Epidermal melanocyte (primary cell): ENCODE results near the gene PSAP.

Source experiments
- DNase-seq: peaks from one replicate; pipeline ENCODE4 v3.0.0; 2011; ENCODE audit warnings: low spot score; ENCODE audit not compliant: insufficient read length

PSAP gene

GRCh38 chr10:71788954-71789353, 62.1 kb downstream of the PSAP start:
- no peak for DNase-seq

GRCh38 chr10:71784679-71785272, 66.3 kb downstream of the PSAP start:
- no peak for DNase-seq

- no peak for DNase-seq
These were observed 67.0 kb downstream of the PSAP start for GRCh38 chr10:71783917-71784678.

GRCh38 chr10:71782917-71783490, 68.0 kb downstream of the PSAP start:
- no peak for DNase-seq

- no peak for DNase-seq
These were observed 68.7 kb downstream of the PSAP start for GRCh38 chr10:71782221-71782916.

GRCh38 chr10:71780719-71781118, 70.3 kb downstream of the PSAP start:
- no peak for DNase-seq

GRCh38 chr10:71780156-71780555, 70.9 kb downstream of the PSAP start:
- DNase-seq, result no peak

- DNase-seq, result no peak
These were observed 71.4 kb downstream of the PSAP start for GRCh38 chr10:71779641-71780040.

GRCh38 chr10:71778071-71778825, 72.8 kb downstream of the PSAP start:
- no peak for DNase-seq

GRCh38 chr10:71777213-71777985, 73.7 kb downstream of the PSAP start:
- no peak for DNase-seq

GRCh38 chr10:71776481-71776925, 74.5 kb downstream of the PSAP start:
- DNase-seq, result no peak

- no peak for DNase-seq
These were observed 75.9 kb downstream of the PSAP start for GRCh38 chr10:71774916-71775702.

GRCh38 chr10:71773221-71773971, 77.7 kb downstream of the PSAP start, which contains the start of gene VSIR:
VSIR (minus strand) TSS chr10:71773520; CDS start chr10:71773439, 81 bp downstream.
- DNase-seq, result peak; percentile 41

- no peak for DNase-seq
These were observed 78.2 kb downstream of the PSAP start for GRCh38 chr10:71772832-71773220.

- no peak for DNase-seq
These were observed 79.0 kb downstream of the PSAP start for GRCh38 chr10:71771821-71772617.

GRCh38 chr10:71771204-71771603, 79.8 kb downstream of the PSAP start:
- DNase-seq, result no peak

GRCh38 chr10:71770789-71771188, 80.3 kb downstream of the PSAP start:
- DNase-seq, result no peak

- no peak for DNase-seq
These were observed 80.8 kb downstream of the PSAP start for GRCh38 chr10:71770255-71770654.
